GM12878 (cell line): ENCODE results near the gene MTR. TPM values are rescaled to one million over a fixed set of nuclear protein-coding genes. Genes with fewer than 3 reads are reported as not detected.

ENCODE experiments used
- ATAC-seq: fragments of 200-7000 bp; cut with Tn5 transposase; 3 replicates; pipeline ENCODE4 v1.9.1; 2020; ENCODE audit warnings: mild to moderate bottlenecking, moderate library complexity
- BruUV-seq: library from RNA; stranded (reverse); fragments of 400-500 nt; replicated peaks from 2 replicates; lab custom pipeline; 2021; lab: Mats Ljungman, UMichigan
- CTCF ChIA-PET: fragments of 300-600 bp; sonication (Branson Sonifier 250); formaldehyde crosslinking; extraction: SDS; loops from one replicate; lab custom pipeline; 2021; ENCODE audit warnings: inconsistent platforms; lab: Yijun Ruan, JAX
- POLR2A ChIA-PET: fragments of 350-600 bp; formaldehyde crosslinking; extraction: SDS; loops from one replicate; lab custom pipeline; 2021; ENCODE audit warnings: inconsistent platforms; lab: Charles Lee
- RAD21 ChIA-PET: fragments of 300-600 bp; sonication (Branson Sonifier 250); formaldehyde crosslinking; loops from one replicate; lab custom pipeline; 2023; ENCODE audit warnings: antibody characterized with exemption; ENCODE audit not compliant: unreplicated experiment; lab: Charles Lee
- SMC1A ChIA-PET: fragments of 300-600 bp; sonication (Branson Sonifier 250); formaldehyde crosslinking; loops from one replicate; lab custom pipeline; 2023; ENCODE audit not compliant: unreplicated experiment, uncharacterized antibody; lab: Charles Lee
- DNase-seq: peaks from one replicate; pipeline ENCODE4 v3.0.0-alpha.2; 2011; ENCODE audit warnings: low read depth, low spot score
- FAIRE-seq: peaks from 3 replicates; lab custom pipeline; 2011; peaks lifted over from hg19 to GRCh38; lab: Jason Lieb, UNC
- H2AFZ ChIP-seq: 2 replicates; pipeline ENCODE4 v1.6.0; 2011; ENCODE audit warnings: low read depth, low read length, control low read depth; ENCODE audit not compliant: control insufficient read depth
- H3K27ac ChIP-seq: 2 replicates; pipeline ENCODE4 v1.5.1; 2011; ENCODE audit warnings: control low read depth; ENCODE audit not compliant: control insufficient read depth, insufficient read depth
- H3K27me3 ChIP-seq, 2 experiments: replicated peaks in 1 of 2; 2 replicates each; pipeline versions ENCODE4 v1.6.0 to v1.6.1; 2011; ENCODE audit warnings: low read length in 1 of 2; ENCODE audit not compliant: control insufficient read depth in 2 of 2, insufficient read depth in 2 of 2
- H3K36me3 ChIP-seq, 2 experiments: 2 replicates each; pipeline ENCODE4 v1.5.1; 2011; ENCODE audit warnings: low read length in 1 of 2; ENCODE audit not compliant: control insufficient read depth in 2 of 2, insufficient read depth in 2 of 2
- H3K4me1 ChIP-seq: 2 replicates; pipeline ENCODE4 v1.6.1; 2011; ENCODE audit warnings: mild to moderate bottlenecking, low read length, moderate library complexity, mixed read lengths; ENCODE audit not compliant: control insufficient read depth, insufficient read depth
- H3K4me2 ChIP-seq: 2 replicates; pipeline ENCODE4 v1.6.0; 2011; ENCODE audit warnings: control low read depth; ENCODE audit not compliant: control insufficient read depth, insufficient read depth
- H3K4me3 ChIP-seq: fragments of 200-600 bp; sonication (generic); 2 replicates; pipeline ENCODE4 v1.5.1; 2016
- H3K79me2 ChIP-seq: 2 replicates; pipeline ENCODE4 v1.6.0; 2011; ENCODE audit warnings: low read length; ENCODE audit not compliant: control insufficient read depth, insufficient read depth
- H3K9ac ChIP-seq: 2 replicates; pipeline ENCODE4 v1.8.0; 2011; ENCODE audit warnings: low read length, control low read depth, mixed read lengths; ENCODE audit not compliant: control insufficient read depth, insufficient read depth
- H3K9me3 ChIP-seq: replicated peaks from 3 replicates; pipeline ENCODE4 v1.5.1; 2011; ENCODE audit warnings: mild to moderate bottlenecking, low read length; ENCODE audit not compliant: control insufficient read depth, insufficient read depth
- H4K20me1 ChIP-seq: 2 replicates; pipeline ENCODE4 v1.6.0; 2011; ENCODE audit not compliant: control insufficient read depth, insufficient read depth
- CREB1 ChIP-seq: IDR thresholded peaks from 2 replicates; pipeline ENCODE4 v1.6.1; 2012; ENCODE audit warnings: low read depth, mild to moderate bottlenecking, inconsistent platforms
- MYB ChIP-seq: fragments of 150-350 bp; IDR thresholded peaks from 2 replicates; pipeline ENCODE4 v1.6.1; 2014; ENCODE audit warnings: mild to moderate bottlenecking, low read depth, low read length, borderline replicate concordance
- TCF3 ChIP-seq: IDR thresholded peaks from 2 replicates; pipeline ENCODE4 v1.6.1; 2012; ENCODE audit warnings: low read depth, mild to moderate bottlenecking, low read length, borderline replicate concordance; ENCODE audit not compliant: insufficient read depth
- WGBS: methylation state at CpG from one replicate; pipeline ENCODE4 v1.1.6; 2016; ENCODE audit warnings: low lambda C conversion rate; ENCODE audit not compliant: insufficient replicate concordance, insufficient coverage; ENCODE audit errors: missing lambda C conversion rate; 5-methylcytosine and 5-hydroxymethylcytosine counted together
- in situ Hi-C: fragments of 300-500 bp; cut with MboI; formaldehyde crosslinking; loops from 9 replicates; pipeline ENCODE4 v1.14.3; 2018; ENCODE audit warnings: mixed read lengths
- intact Hi-C: fragments of 100-400 bp; cut with micrococcal nuclease; formaldehyde crosslinking; loops from one replicate; pipeline ENCODE4 v1.14.2; 2022; ENCODE audit not compliant: unreplicated experiment
- polyA plus RNA-seq, 11 experiments: library from polyadenylated mRNA; depleted of rRNA in 4 of 11; unstranded in 6 of 11; stranded (reverse) in 5 of 11; fragments of >200 nt; fragmentation: Nextera tagmentation in 4 of 11; fragmentation: Illumina TruSeq in 1 of 11; extraction: Ambion mirVana in 4 of 11; extraction: Trizol in 1 of 11; gene quantifications; 1 replicate in 1 of 11; 2 replicates in 10 of 11; pipeline versions ENCODE4 v1.2.1 to v1.2.3, GENCODE V29; 2011 to 2016; ENCODE audit warnings: inconsistent platforms in 2 of 11, missing spikeins in 2 of 11, low read depth in 1 of 11
- total RNA-seq, 4 experiments: library from RNA; depleted of rRNA in 3 of 4; stranded (reverse); fragments of >200 nt in 3 of 4; fragmentation: Illumina TruSeq in 1 of 4; extraction: Trizol in 1 of 4; gene quantifications; 2 replicates each; pipeline versions ENCODE4 v1.2.1 to v1.2.3, GENCODE V29; 2013 to 2021
- TF ChIP-seq, protein P1 (sequence below): fragments of 450-650 bp; IDR thresholded peaks from 2 replicates; pipeline ENCODE4 v1.6.1; 2017; ENCODE audit warnings: low read depth, mild to moderate bottlenecking, moderate library complexity
- TF ChIP-seq, protein P2 (sequence below): fragments of 450-650 bp; formaldehyde crosslinking; IDR thresholded peaks from 2 replicates; pipeline ENCODE4 v1.5.0; 2022; ENCODE audit warnings: mild to moderate bottlenecking, missing genetic modification characterization

Gene MTR
- total and polyA plus RNA-seq, 10 of the 15 experiments (the other 5 are each of a cell fraction or from before 2014, with no cell fraction given) = 2.4 to 38.7 (median 16.5) TPM

- Histone ChIP-seq H3K9me3 (no peaks in the 10 kb centered on the region), H4K20me1 (no peaks in the 10 kb centered on the region), H2AFZ (no peak overlapping the region), H3K27ac (no peak overlapping the region), H3K4me2 (no peak overlapping the region)
- no TSS peak for BruUV-seq
- SMC1A ChIA-PET = no interaction called here
- WGBS = over 99% methylated on average over 19 of the region's 19 CpGs
- CTCF ChIA-PET = no interaction called here
- in situ Hi-C loops = no loop called here
- POLR2A ChIA-PET = no interaction called here
- TF ChIP-seq TCF3 = 0 out of 2 replicates have a peak, but pooled peaks have one; percentile 18
- TF ChIP-seq CREB1 = no peak
- TF ChIP-seq, all 136 proteins: peak for 1
- H3K4me3 ChIP-seq = no peak overlapping the region
- no peaks in the 10 kb centered on the region for H3K27me3 ChIP-seq
- H3K9ac ChIP-seq = no peak overlapping the region
- ATAC-seq (no peak), DNase-seq (no peak), FAIRE-seq (no peak)
- intact Hi-C loops = no loop called here
- RAD21 ChIA-PET = no interaction called here
- peaks cover 12 to 24% of the 10 kb centered on the region in 2 experiments for H3K36me3 ChIP-seq
- no peaks in the 10 kb centered on the region for H3K79me2 ChIP-seq
- H3K4me1 ChIP-seq = no peaks in the 10 kb centered on the region
Measured at GRCh38 chr1:236893626-236894545, 98.8 kb downstream of the MTR start.

DNA sequence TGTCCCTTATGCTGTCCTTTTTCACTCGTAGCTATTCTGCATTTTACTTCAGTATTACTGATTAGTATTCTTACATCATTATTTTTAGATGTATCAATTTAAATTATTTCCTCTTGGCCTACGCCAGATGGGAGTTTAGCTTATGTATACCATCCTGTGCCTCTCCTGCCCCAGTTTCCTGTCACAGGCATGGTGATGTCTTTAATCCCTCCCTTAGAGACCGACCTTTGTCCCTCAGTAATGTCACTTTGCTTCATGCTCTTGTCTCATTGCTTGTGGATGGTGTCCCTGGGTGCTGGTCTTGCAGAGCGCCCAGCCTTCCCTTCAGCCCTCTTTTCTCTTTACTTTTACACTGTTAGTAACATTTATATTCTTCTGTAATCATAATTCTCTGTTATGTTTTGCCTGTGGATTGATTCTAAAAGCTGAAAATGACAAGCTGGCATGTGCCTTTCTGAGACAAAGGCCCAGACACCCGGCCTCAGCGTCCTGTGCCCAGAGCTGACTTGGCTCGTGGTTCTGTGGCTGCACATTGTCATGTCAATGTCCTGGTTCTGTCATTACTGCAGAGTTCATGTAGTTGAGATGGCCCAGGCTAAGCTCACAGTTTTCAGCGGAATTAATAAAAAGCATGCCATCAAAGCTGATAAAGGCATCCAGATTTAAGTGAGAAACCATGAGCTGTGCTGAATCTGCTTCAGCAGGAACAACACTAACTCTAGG lies 100.7 kb downstream of the MTR start:
- FAIRE-seq = no peak
- in situ Hi-C loops = no loop called here
- CTCF ChIA-PET = interaction anchor here (0.7 to 1.7 kb wide), 2 partner anchors 14 to 137 kb away, joined by 3 to 5 read pairs; no protein-coding TSS in a partner anchor

More for the DNA sequence above, 100.7 kb downstream of the MTR start:
- no peak for TF ChIP-seq MYB
- TF ChIP-seq, protein P1, sequence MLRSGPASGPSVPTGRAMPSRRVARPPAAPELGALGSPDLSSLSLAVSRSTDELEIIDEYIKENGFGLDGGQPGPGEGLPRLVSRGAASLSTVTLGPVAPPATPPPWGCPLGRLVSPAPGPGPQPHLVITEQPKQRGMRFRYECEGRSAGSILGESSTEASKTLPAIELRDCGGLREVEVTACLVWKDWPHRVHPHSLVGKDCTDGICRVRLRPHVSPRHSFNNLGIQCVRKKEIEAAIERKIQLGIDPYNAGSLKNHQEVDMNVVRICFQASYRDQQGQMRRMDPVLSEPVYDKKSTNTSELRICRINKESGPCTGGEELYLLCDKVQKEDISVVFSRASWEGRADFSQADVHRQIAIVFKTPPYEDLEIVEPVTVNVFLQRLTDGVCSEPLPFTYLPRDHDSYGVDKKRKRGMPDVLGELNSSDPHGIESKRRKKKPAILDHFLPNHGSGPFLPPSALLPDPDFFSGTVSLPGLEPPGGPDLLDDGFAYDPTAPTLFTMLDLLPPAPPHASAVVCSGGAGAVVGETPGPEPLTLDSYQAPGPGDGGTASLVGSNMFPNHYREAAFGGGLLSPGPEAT = no peak
- TF ChIP-seq, protein P2, sequence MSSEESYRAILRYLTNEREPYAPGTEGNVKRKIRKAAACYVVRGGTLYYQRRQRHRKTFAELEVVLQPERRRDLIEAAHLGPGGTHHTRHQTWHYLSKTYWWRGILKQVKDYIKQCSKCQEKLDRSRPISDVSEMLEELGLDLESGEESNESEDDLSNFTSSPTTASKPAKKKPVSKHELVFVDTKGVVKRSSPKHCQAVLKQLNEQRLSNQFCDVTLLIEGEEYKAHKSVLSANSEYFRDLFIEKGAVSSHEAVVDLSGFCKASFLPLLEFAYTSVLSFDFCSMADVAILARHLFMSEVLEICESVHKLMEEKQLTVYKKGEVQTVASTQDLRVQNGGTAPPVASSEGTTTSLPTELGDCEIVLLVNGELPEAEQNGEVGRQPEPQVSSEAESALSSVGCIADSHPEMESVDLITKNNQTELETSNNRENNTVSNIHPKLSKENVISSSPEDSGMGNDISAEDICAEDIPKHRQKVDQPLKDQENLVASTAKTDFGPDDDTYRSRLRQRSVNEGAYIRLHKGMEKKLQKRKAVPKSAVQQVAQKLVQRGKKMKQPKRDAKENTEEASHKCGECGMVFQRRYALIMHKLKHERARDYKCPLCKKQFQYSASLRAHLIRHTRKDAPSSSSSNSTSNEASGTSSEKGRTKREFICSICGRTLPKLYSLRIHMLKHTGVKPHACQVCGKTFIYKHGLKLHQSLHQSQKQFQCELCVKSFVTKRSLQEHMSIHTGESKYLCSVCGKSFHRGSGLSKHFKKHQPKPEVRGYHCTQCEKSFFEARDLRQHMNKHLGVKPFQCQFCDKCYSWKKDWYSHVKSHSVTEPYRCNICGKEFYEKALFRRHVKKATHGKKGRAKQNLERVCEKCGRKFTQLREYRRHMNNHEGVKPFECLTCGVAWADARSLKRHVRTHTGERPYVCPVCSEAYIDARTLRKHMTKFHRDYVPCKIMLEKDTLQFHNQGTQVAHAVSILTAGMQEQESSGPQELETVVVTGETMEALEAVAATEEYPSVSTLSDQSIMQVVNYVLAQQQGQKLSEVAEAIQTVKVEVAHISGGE (CRISPR knock-in tag) = no peak
- ATAC-seq (no peak), DNase-seq (no peak)
- BruUV-seq = no TSS peak
- no peak overlapping the region for H2AFZ ChIP-seq
- intact Hi-C loops = no loop called here
- peaks cover 12 to 30% of the 10 kb centered on the region in 2 experiments for H3K36me3 ChIP-seq
- ChIA-PET POLR2A (no interaction called here), SMC1A (no interaction called here), RAD21 (no interaction called here)
- H3K79me2 ChIP-seq = no peaks in the 10 kb centered on the region
- H3K9me3 ChIP-seq = no peaks in the 10 kb centered on the region
- H3K27me3 ChIP-seq = no peaks in the 10 kb centered on the region
- WGBS = 95% methylated on average over 8 of the region's 8 CpGs
- H3K4me1 ChIP-seq = no peaks in the 10 kb centered on the region
- H3K4me3 ChIP-seq = no peak overlapping the region
- H3K27ac ChIP-seq = no peak overlapping the region
- H3K9ac ChIP-seq = no peak overlapping the region
- H4K20me1 ChIP-seq = no peaks in the 10 kb centered on the region
- H3K4me2 ChIP-seq = no peak overlapping the region
